Activated CD8-positive, alpha-beta memory T cell treated with anti-CD3 and anti-CD28 coated beads, Interleukin-2, amount 50 U/mL, for 24 hours (primary cell): ENCODE results near the gene AFDN.

Experiments
- DNase-seq: peaks from one replicate; pipeline ENCODE4 v3.0.0-alpha.2; 2020; ENCODE audit errors: extremely low read depth

The AFDN gene

GRCh38 chr6:167812088-167812487, 14.6 kb upstream of the AFDN start:
- DNase-seq = no peak

- DNase-seq = no peak
Measured at GRCh38 chr6:167815296-167815980, 11.3 kb upstream of the AFDN start.

- no peak for DNase-seq
Measured at GRCh38 chr6:167817016-167817415, 9.7 kb upstream of the AFDN start.

GRCh38 chr6:167817729-167818128, 9.0 kb upstream of the AFDN start:
- DNase-seq = no peak

- DNase-seq = no peak
Measured at GRCh38 chr6:167819576-167819975, 7.1 kb upstream of the AFDN start.

- no peak for DNase-seq
Measured at GRCh38 chr6:167820681-167821080, 6.0 kb upstream of the AFDN start.

- DNase-seq = no peak
Measured at GRCh38 chr6:167824591-167825331, 1.9 kb upstream of the AFDN start.

- no peak for DNase-seq
Measured at GRCh38 chr6:167825332-167826229, 1.1 kb upstream of the AFDN start.

- DNase-seq = no peak
Measured at GRCh38 chr6:167826230-167826895, 348 bp upstream of the AFDN start.

- no peak for DNase-seq
Measured at GRCh38 chr6:167827583-167828324, 1.0 kb downstream of the AFDN start.

GRCh38 chr6:167828325-167828956, 1.7 kb downstream of the AFDN start:
- no peak for DNase-seq

GRCh38 chr6:167829513-167829912, 2.8 kb downstream of the AFDN start:
- DNase-seq = no peak

GRCh38 chr6:167831281-167831828, 4.6 kb downstream of the AFDN start:
- DNase-seq = no peak

- DNase-seq = no peak
Measured at GRCh38 chr6:167832497-167833395, 6.0 kb downstream of the AFDN start.

GRCh38 chr6:167833396-167833763, 6.7 kb downstream of the AFDN start:
- DNase-seq = no peak

GRCh38 chr6:167835260-167835659, 8.5 kb downstream of the AFDN start:
- no peak for DNase-seq

GRCh38 chr6:167836721-167837120, 10.0 kb downstream of the AFDN start:
- no peak for DNase-seq

- DNase-seq = no peak
Measured at GRCh38 chr6:167838207-167838748, 11.6 kb downstream of the AFDN start.

- DNase-seq = no peak
Measured at GRCh38 chr6:167839343-167839742, 12.6 kb downstream of the AFDN start.
